ENCODE data around the gene NBAS. TPM values are rescaled to one million over a fixed set of nuclear protein-coding genes. Genes with fewer than 3 reads are reported as not detected.

The NBAS gene
- total and polyA plus RNA-seq, 2 donors (not counting 3 experiments of a cell fraction or from before 2014, with no cell fraction given): 29.4 to 43.0 TPM

DNA sequence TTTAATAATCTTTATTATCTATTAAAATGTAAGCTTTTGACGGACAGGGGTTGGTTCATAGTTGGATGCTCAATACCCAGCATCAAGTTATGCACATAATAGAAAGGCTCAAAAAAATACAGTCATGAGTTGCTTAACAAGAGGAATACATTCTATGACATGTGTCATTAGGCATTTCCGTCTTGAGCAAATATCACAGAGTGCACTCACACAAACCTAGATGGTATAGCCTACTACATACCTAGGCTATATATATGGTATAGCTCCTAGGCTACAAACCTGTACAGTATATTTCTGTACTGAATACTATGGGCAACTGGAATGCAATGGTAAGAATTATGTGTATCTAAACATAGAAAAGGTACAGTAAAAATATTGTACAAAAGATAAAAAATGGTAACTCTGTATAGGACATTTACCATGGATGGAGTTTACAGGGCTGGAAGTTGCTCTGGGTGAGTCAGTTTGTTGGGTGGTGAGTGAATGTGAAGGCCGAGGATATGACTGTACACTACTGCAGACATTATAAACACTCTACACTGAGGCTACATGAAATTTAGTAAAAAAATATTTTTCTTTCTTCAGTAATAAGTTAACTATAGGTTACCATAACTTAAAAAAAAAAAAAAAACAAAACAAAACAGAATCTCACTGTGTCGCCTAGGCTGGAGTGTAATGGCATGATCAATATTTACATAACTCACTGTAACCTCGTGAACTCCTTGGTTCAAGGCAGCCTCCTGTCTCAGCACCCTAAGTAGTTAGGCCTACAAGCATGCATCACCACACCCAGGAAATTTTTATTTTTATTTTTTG is 201.2 kb downstream of the NBAS start:
- dilution Hi-C loops (cut with MboI; ENCODE audit: extremely low pct_ligation_motif_present, low sequenced_read_pairs): no loop called here

DNA sequence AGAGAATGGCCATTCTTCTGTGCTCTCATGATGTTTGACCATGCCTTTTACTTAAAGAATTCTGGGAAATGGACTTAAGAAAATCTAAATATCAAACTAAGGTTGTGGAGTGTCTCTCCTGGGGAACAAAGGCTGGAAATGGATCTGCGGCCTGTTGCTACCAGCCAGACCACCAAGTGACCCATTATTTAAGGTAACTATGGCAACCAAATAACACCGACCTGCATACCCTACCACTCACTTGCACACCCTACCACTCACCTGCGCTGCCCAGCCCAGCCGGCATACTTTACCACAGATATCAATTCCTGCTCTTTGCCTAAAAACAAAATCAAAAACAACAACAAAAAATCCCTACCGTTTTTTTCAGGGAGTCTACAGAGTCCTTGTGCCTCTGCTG is 203.2 kb downstream of the NBAS start:
- no peak overlapping the region for H3K27ac ChIP-seq (ENCODE audit: insufficient read depth, low read depth, low read length)
- no peak overlapping the region for H2AFZ ChIP-seq (ENCODE audit: low read depth, low read length)
- H3K27me3 ChIP-seq (ENCODE audit: control insufficient read depth in 2 of 2, insufficient read depth in 2 of 2, low read length in 2 of 2): no peaks in the 10 kb centered on the region
- peaks cover 0 to 2% of the 10 kb centered on the region in 2 experiments for H3K36me3 ChIP-seq (ENCODE audit: control insufficient read depth in 2 of 2, extremely low read depth in 1 of 2, insufficient read depth in 2 of 2, low read length in 2 of 2)
- no peaks in the 10 kb centered on the region for H3K9me1 ChIP-seq (replicated peaks; ENCODE audit: control insufficient read depth, extremely low read depth, insufficient read depth, low read length)
- no TSS peak for BruUV-seq (replicated peaks)
- no peak for DNase-seq (ENCODE audit: low read depth, low spot score)
- H3K9ac ChIP-seq (replicated peaks; ENCODE audit: extremely low read depth, insufficient read depth, low read length): no peak overlapping the region
- TF ChIP-seq MYC (IDR thresholded peaks at IDR 0.05; ENCODE audit: low read depth, low read length) (no peak), JUN (IDR thresholded peaks at IDR 0.05; ENCODE audit: borderline replicate concordance, insufficient read depth, insufficient read length, low read depth) (no peak), GATA2 (IDR thresholded peaks at IDR 0.05; ENCODE audit: insufficient read depth, insufficient read length, low read depth, low read length) (no peak), FOS (IDR thresholded peaks at IDR 0.05; ENCODE audit: borderline replicate concordance, insufficient read depth, low read length) (no peak), POLR2AphosphoS5 (IDR thresholded peaks at IDR 0.05; ENCODE audit: insufficient read depth, low read depth, low read length) (no peak), POLR2A (IDR thresholded peaks at IDR 0.05; ENCODE audit: low read depth, low read length) (no peak), EZH2 (IDR thresholded peaks at IDR 0.05; ENCODE audit: borderline replicate concordance, low read depth, low read length, severe bottlenecking) (no peak)
- TF ChIP-seq, protein P1, sequence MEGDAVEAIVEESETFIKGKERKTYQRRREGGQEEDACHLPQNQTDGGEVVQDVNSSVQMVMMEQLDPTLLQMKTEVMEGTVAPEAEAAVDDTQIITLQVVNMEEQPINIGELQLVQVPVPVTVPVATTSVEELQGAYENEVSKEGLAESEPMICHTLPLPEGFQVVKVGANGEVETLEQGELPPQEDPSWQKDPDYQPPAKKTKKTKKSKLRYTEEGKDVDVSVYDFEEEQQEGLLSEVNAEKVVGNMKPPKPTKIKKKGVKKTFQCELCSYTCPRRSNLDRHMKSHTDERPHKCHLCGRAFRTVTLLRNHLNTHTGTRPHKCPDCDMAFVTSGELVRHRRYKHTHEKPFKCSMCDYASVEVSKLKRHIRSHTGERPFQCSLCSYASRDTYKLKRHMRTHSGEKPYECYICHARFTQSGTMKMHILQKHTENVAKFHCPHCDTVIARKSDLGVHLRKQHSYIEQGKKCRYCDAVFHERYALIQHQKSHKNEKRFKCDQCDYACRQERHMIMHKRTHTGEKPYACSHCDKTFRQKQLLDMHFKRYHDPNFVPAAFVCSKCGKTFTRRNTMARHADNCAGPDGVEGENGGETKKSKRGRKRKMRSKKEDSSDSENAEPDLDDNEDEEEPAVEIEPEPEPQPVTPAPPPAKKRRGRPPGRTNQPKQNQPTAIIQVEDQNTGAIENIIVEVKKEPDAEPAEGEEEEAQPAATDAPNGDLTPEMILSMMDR (IDR thresholded peaks at IDR 0.05; ENCODE audit: extremely low read depth in 1 of 2, insufficient read depth in 1 of 2, low read depth in 1 of 2, low read length in 2 of 2): no peak
- TF ChIP-seq, protein P2, sequence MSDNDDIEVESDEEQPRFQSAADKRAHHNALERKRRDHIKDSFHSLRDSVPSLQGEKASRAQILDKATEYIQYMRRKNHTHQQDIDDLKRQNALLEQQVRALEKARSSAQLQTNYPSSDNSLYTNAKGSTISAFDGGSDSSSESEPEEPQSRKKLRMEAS (IDR thresholded peaks at IDR 0.05; ENCODE audit: insufficient read depth, insufficient read length): no peak
- no peaks in the 10 kb centered on the region for H4K20me1 ChIP-seq (replicated peaks; ENCODE audit: control insufficient read depth, extremely low read depth, insufficient read depth, low read length)
- no peaks in the 10 kb centered on the region for H3K9me3 ChIP-seq (replicated peaks; ENCODE audit: control insufficient read depth, insufficient read depth, low read length)
- no peaks in the 10 kb centered on the region for H3K79me2 ChIP-seq (ENCODE audit: control insufficient read depth, insufficient read depth, low read length)
- dilution Hi-C loops (cut with MboI; ENCODE audit: extremely low pct_ligation_motif_present, low sequenced_read_pairs): no loop called here
- H3K4me1 ChIP-seq (ENCODE audit: control insufficient read depth, extremely low read depth, insufficient read depth, low read length): peaks cover 22% of the 10 kb centered on the region
- H3K4me3 ChIP-seq (replicated peaks in 1 of 3; ENCODE audit: insufficient read depth in 1 of 3, low read depth in 1 of 3, low read length in 3 of 3): no peak overlapping the region
- POLR2A ChIA-PET: no interaction called here
- no peak for FAIRE-seq
- no peak overlapping the region for H3K4me2 ChIP-seq (ENCODE audit: insufficient read depth, low read length)
- intact Hi-C loops (cut with micrococcal nuclease): no loop called here
- CTCF ChIA-PET: no interaction called here

More for the DNA sequence above, 201.2 kb downstream of the NBAS start:
- TF ChIP-seq GATA2 (IDR thresholded peaks at IDR 0.05; ENCODE audit: insufficient read depth, insufficient read length, low read depth, low read length): no peak
- TF ChIP-seq, protein P2 (IDR thresholded peaks at IDR 0.05; ENCODE audit: insufficient read depth, insufficient read length): no peak
- TF ChIP-seq EZH2 (IDR thresholded peaks at IDR 0.05; ENCODE audit: borderline replicate concordance, low read depth, low read length, severe bottlenecking): no peak
- TF ChIP-seq MYC (IDR thresholded peaks at IDR 0.05; ENCODE audit: low read depth, low read length): no peak
- TF ChIP-seq JUN (IDR thresholded peaks at IDR 0.05; ENCODE audit: borderline replicate concordance, insufficient read depth, insufficient read length, low read depth): peak; percentile 71
- peak; percentile 95 for TF ChIP-seq FOS (IDR thresholded peaks at IDR 0.05; ENCODE audit: borderline replicate concordance, insufficient read depth, low read length)
- FAIRE-seq (peak; percentile 89), DNase-seq (ENCODE audit: low read depth, low spot score) (peak; percentile 89)
- peak overlapping the region; percentile 79 for H3K27ac ChIP-seq (ENCODE audit: insufficient read depth, low read depth, low read length)
- H3K27me3 ChIP-seq (ENCODE audit: control insufficient read depth in 2 of 2, insufficient read depth in 2 of 2, low read length in 2 of 2): no peaks in the 10 kb centered on the region
- ChIA-PET POLR2A (no interaction called here), CTCF (no interaction called here)
- peaks cover 0 to 2% of the 10 kb centered on the region in 2 experiments for H3K36me3 ChIP-seq (ENCODE audit: control insufficient read depth in 2 of 2, extremely low read depth in 1 of 2, insufficient read depth in 2 of 2, low read length in 2 of 2)
- intact Hi-C loops (cut with micrococcal nuclease): loop anchor here (1.0 kb wide), 4 partner anchors 136 to 219 kb away; partner anchors contain the start of gene NBAS
- H3K4me2 ChIP-seq (ENCODE audit: insufficient read depth, low read length): peak overlapping the region; percentile 70
- H3K9ac ChIP-seq (replicated peaks; ENCODE audit: extremely low read depth, insufficient read depth, low read length): peak overlapping the region; percentile 55
- no peaks in the 10 kb centered on the region for H3K9me3 ChIP-seq (replicated peaks; ENCODE audit: control insufficient read depth, insufficient read depth, low read length)
- BruUV-seq (replicated peaks): TSS peak; percentile 66
- no peaks in the 10 kb centered on the region for H4K20me1 ChIP-seq (replicated peaks; ENCODE audit: control insufficient read depth, extremely low read depth, insufficient read depth, low read length)
- peaks cover 22% of the 10 kb centered on the region for H3K4me1 ChIP-seq (ENCODE audit: control insufficient read depth, extremely low read depth, insufficient read depth, low read length)
- no peak overlapping the region for H2AFZ ChIP-seq (ENCODE audit: low read depth, low read length)
- H3K79me2 ChIP-seq (ENCODE audit: control insufficient read depth, insufficient read depth, low read length): no peaks in the 10 kb centered on the region
- H3K9me1 ChIP-seq (replicated peaks; ENCODE audit: control insufficient read depth, extremely low read depth, insufficient read depth, low read length): no peaks in the 10 kb centered on the region
- H3K4me3 ChIP-seq (replicated peaks in 1 of 3; ENCODE audit: insufficient read depth in 1 of 3, low read depth in 1 of 3, low read length in 3 of 3): no peak overlapping the region

Measured in endothelial cell of umbilical vein (primary cell).